A549 (cell line): ENCODE measurements around the gene N4BP2L2. TPM values are rescaled to one million over a fixed set of nuclear protein-coding genes. Genes with fewer than 3 reads are reported as not detected.

ENCODE experiments used
- ATAC-seq, 2 experiments: fragments of 200-7000 bp in 1 of 2; fragments of >200 bp in 1 of 2; cut with Nextera tagmentation in 1 of 2; cut with Tn5 transposase in 1 of 2; 3 replicates each; pipeline versions ENCODE4 v1.8.0 to v1.9.1; 2018 to 2020; ENCODE audit warnings: mild to moderate bottlenecking in 1 of 2, moderate library complexity in 1 of 2
- CTCF ChIA-PET: fragments of 300-600 bp; sonication (Branson Sonifier 250); formaldehyde crosslinking; extraction: SDS; loops from one replicate; lab custom pipeline; 2021; ENCODE audit warnings: antibody characterized with exemption, inconsistent platforms; lab: Yijun Ruan, JAX
- POLR2A ChIA-PET: fragments of 350-600 bp; formaldehyde crosslinking; extraction: SDS; loops from one replicate; lab custom pipeline; 2021; ENCODE audit warnings: antibody characterized with exemption, inconsistent platforms; lab: Yijun Ruan, JAX
- DNase-seq, 2 experiments: peaks; one replicate each; pipeline versions ENCODE4 v3.0.0 to v3.0.0-alpha.2; 2011 to 2016; ENCODE audit warnings: low read depth in 1 of 2, low spot score in 1 of 2
- FAIRE-seq: peaks from 2 replicates; lab custom pipeline; 2011; peaks lifted over from hg19 to GRCh38; lab: Jason Lieb, UNC
- H3K27ac ChIP-seq, 2 experiments: fragments of >200 bp; sonication (Bioruptor Twin); formaldehyde crosslinking; 3 replicates each; pipeline ENCODE4 v1.5.1; 2016 to 2017
- H3K4me1 ChIP-seq: fragments of >200 bp; sonication (Bioruptor Twin); formaldehyde crosslinking; 3 replicates; pipeline ENCODE4 v1.6.1; 2016
- H3K4me2 ChIP-seq: fragments of >200 bp; sonication (Bioruptor Twin); formaldehyde crosslinking; 3 replicates; pipeline ENCODE4 v1.6.1; 2016
- H3K4me3 ChIP-seq: fragments of >200 bp; sonication (Bioruptor Twin); formaldehyde crosslinking; 3 replicates; pipeline ENCODE4 v1.5.1; 2016
- H3K9me3 ChIP-seq: fragments of >200 bp; sonication (Bioruptor Twin); formaldehyde crosslinking; 3 replicates; pipeline ENCODE4 v1.6.1; 2016
- BHLHE40 ChIP-seq: IDR thresholded peaks from 2 replicates; pipeline ENCODE4 v1.6.1; 2012; ENCODE audit warnings: low read depth, low read length, inconsistent platforms
- CBX2 ChIP-seq: fragments of 200-600 bp; sonication (generic); IDR thresholded peaks from 2 replicates; pipeline ENCODE4 v1.6.1; 2016; ENCODE audit warnings: low read depth, mild to moderate bottlenecking, borderline replicate concordance
- CBX8 ChIP-seq: fragments of 200-600 bp; sonication (generic); IDR thresholded peaks from 2 replicates; pipeline ENCODE4 v1.6.1; 2016
- CEBPB ChIP-seq, 2 experiments: fragments of >200 bp in 1 of 2; sonication (Bioruptor Twin) in 1 of 2; formaldehyde crosslinking in 1 of 2; IDR thresholded peaks; 2 replicates each; pipeline ENCODE4 v1.6.1; 2012 to 2016
- CHD2 ChIP-seq: fragments of 150-350 bp; IDR thresholded peaks from 2 replicates; pipeline ENCODE4 v1.6.1; 2014; ENCODE audit warnings: low read length; ENCODE audit not compliant: partially characterized antibody
- FOSB ChIP-seq: fragments of 250-450 bp; sonication (Bioruptor Pico); IDR thresholded peaks from 2 replicates; pipeline ENCODE4 v1.5.0; 2020; ENCODE audit warnings: mild to moderate bottlenecking, moderate library complexity
- FOSL2 ChIP-seq, 2 experiments: fragments of 450-650 bp in 1 of 2; fragments of >200 bp in 1 of 2; sonication (Bioruptor Twin) in 1 of 2; formaldehyde crosslinking; IDR thresholded peaks; 2 replicates each; pipeline versions ENCODE4 v1.5.0 to v1.6.1; 2016 to 2020; ENCODE audit warnings: mild to moderate bottlenecking in 1 of 2, moderate library complexity in 1 of 2
- HOXA7 ChIP-seq: fragments of 250-450 bp; sonication (Bioruptor Pico); IDR thresholded peaks from 2 replicates; pipeline ENCODE4 v1.5.0; 2020; ENCODE audit warnings: mild to moderate bottlenecking, moderate library complexity
- HOXB13 ChIP-seq: fragments of 250-450 bp; sonication (Bioruptor Pico); IDR thresholded peaks from 2 replicates; pipeline ENCODE4 v1.5.0; 2020; ENCODE audit warnings: low read depth, mild to moderate bottlenecking, moderate library complexity
- HOXB5 ChIP-seq: fragments of 250-450 bp; sonication (Bioruptor Pico); IDR thresholded peaks from 2 replicates; pipeline ENCODE4 v1.5.0; 2020; ENCODE audit warnings: mild to moderate bottlenecking, moderate library complexity
- JUN ChIP-seq, 2 experiments: fragments of >200 bp; sonication (Bioruptor Twin); formaldehyde crosslinking; IDR thresholded peaks; 2 replicates in 1 of 2; 3 replicates in 1 of 2; pipeline ENCODE4 v1.6.1; 2016 to 2017
- JUNB ChIP-seq: fragments of >200 bp; sonication (Bioruptor Twin); formaldehyde crosslinking; IDR thresholded peaks from 2 replicates; pipeline ENCODE4 v1.6.1; 2016
- KDM1A ChIP-seq: fragments of 200-600 bp; sonication (generic); IDR thresholded peaks from 2 replicates; pipeline ENCODE4 v1.6.1; 2016; ENCODE audit warnings: low read depth, mild to moderate bottlenecking
- MAZ ChIP-seq: fragments of 150-350 bp; IDR thresholded peaks from 2 replicates; pipeline ENCODE4 v1.6.1; 2014; ENCODE audit warnings: antibody characterized with exemption, low read depth, low read length, borderline replicate concordance
- NFE2L2 ChIP-seq: fragments of 150-350 bp; conservative IDR thresholded peaks from 2 replicates; pipeline ENCODE4 v1.6.1; 2014; ENCODE audit warnings: low read length
- NPAS2 ChIP-seq: fragments of 250-450 bp; sonication (Bioruptor Pico); IDR thresholded peaks from 2 replicates; pipeline ENCODE4 v1.8.0; 2022; ENCODE audit warnings: mild to moderate bottlenecking, moderate library complexity, borderline replicate concordance
- POLR2AphosphoS2 ChIP-seq: conservative IDR thresholded peaks from 2 replicates; pipeline ENCODE4 v1.6.1; 2012; ENCODE audit warnings: low read length, improper control_type of control experiment, inconsistent platforms
- RARB ChIP-seq: fragments of 250-450 bp; sonication (Bioruptor Pico); IDR thresholded peaks from 2 replicates; pipeline ENCODE4 v1.8.0; 2021; ENCODE audit warnings: mild to moderate bottlenecking, moderate library complexity
- RFX5 ChIP-seq: fragments of 450-650 bp; IDR thresholded peaks from 2 replicates; pipeline ENCODE4 v1.7.1; 2014; ENCODE audit warnings: antibody characterized with exemption, mild to moderate bottlenecking, moderate library complexity
- RNF2 ChIP-seq: fragments of 200-600 bp; sonication (generic); IDR thresholded peaks from 2 replicates; pipeline ENCODE4 v1.6.1; 2016; ENCODE audit warnings: low read depth, mild to moderate bottlenecking, antibody characterized with exemption, moderate library complexity, borderline replicate concordance
- SREBF2 ChIP-seq: fragments of 450-650 bp; IDR thresholded peaks from 2 replicates; pipeline ENCODE4 v1.6.1; 2014; ENCODE audit warnings: mild to moderate bottlenecking, moderate library complexity
- TP53 ChIP-seq: fragments of 250-450 bp; sonication (Bioruptor Pico); IDR thresholded peaks from 2 replicates; pipeline ENCODE4 v1.5.0; 2021; ENCODE audit warnings: mild to moderate bottlenecking, moderate library complexity
- WGBS: methylation state at CpG from one replicate; pipeline ENCODE4 v1.1.6; 2017; ENCODE audit errors: missing lambda C conversion rate; 5-methylcytosine and 5-hydroxymethylcytosine counted together
- polyA plus RNA-seq, 4 experiments: library from polyadenylated mRNA; depleted of rRNA in 3 of 4; stranded (reverse); fragments of >200 nt; fragmentation: RNase III in 1 of 4; extraction: RNeasy Plus Mini Kit Qiagen cat#74134 plus additional on column Dnase treatment in 1 of 4; gene quantifications; 2 replicates in 3 of 4; 3 replicates in 1 of 4; pipeline ENCODE4 v1.2.3, GENCODE V29; 2011 to 2017
- TF ChIP-seq, protein P1 (sequence below): fragments of 250-450 bp; sonication (Bioruptor Pico); IDR thresholded peaks from 2 replicates; pipeline ENCODE4 v1.5.0; 2021; ENCODE audit warnings: mild to moderate bottlenecking, moderate library complexity, borderline replicate concordance
- TF ChIP-seq, protein P2 (sequence below): fragments of 250-450 bp; sonication (Bioruptor Pico); IDR thresholded peaks from 2 replicates; pipeline ENCODE4 v1.5.0; 2020; ENCODE audit warnings: low read depth, mild to moderate bottlenecking, moderate library complexity
- TF ChIP-seq, protein P3 (sequence below): IDR thresholded peaks from 2 replicates; pipeline ENCODE4 v1.6.1; 2012
- TF ChIP-seq, protein P4 (sequence below): fragments of >200 bp; sonication (Bioruptor Twin); formaldehyde crosslinking; IDR thresholded peaks from 2 replicates; pipeline ENCODE4 v1.6.1; 2016
- TF ChIP-seq, protein P5 (sequence below): IDR thresholded peaks from 2 replicates; pipeline ENCODE4 v1.6.1; 2012
- TF ChIP-seq, protein P6 (sequence below): fragments of >200 bp; sonication (Bioruptor Twin); formaldehyde crosslinking; IDR thresholded peaks from 3 replicates; pipeline ENCODE4 v1.5.1; 2016

The N4BP2L2 gene
- polyA plus RNA-seq, 2 of the 4 experiments (the other 2 are of a cell fraction) = 29.3 to 56.2 TPM

DNA sequence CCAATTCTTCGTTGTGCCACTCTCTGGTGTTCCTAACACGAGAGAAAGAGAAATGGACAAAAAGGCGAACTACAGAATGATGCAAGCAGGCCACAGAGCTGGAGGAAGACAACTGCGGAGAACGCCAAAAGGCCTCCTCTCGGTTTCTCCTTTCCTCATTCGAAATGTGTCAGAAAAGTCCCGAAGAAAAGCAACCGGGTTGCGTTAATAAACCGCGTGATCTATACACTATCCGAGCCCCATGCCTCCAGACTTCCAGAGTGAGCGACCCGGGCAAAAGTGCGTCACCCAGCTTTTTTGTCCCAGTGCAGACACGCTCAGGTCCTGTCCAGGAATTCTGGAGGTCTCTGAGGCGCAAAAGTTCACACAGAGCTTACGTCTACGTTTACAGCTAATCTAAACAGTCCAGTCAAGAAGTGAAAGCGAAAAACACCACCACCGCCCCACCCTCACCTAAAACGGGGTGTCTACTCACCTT is 413 bp downstream of the N4BP2L2 start:
- CTCF ChIA-PET = interaction anchor here (1.3 to 1.7 kb wide), 2 partner anchors 11 to 1005 kb away, joined by 4 to 5 read pairs; no protein-coding TSS in a partner anchor
- DNase-seq (peak in 1 of 2 experiments; percentile 8), FAIRE-seq (no peak), ATAC-seq (peak; percentile 76 to 79)
- Histone ChIP-seq H3K4me1 (peaks cover 13% of the 10 kb centered on the region; the same call in 2 of the 3 replicates), H3K4me3 (peak overlapping the region; percentile 95), H3K4me2 (peak overlapping the region; percentile 90), H3K9me3 (no peaks in the 10 kb centered on the region), H3K27ac (peak overlapping the region; percentile 84 to 97)
- TF ChIP-seq, protein P1, sequence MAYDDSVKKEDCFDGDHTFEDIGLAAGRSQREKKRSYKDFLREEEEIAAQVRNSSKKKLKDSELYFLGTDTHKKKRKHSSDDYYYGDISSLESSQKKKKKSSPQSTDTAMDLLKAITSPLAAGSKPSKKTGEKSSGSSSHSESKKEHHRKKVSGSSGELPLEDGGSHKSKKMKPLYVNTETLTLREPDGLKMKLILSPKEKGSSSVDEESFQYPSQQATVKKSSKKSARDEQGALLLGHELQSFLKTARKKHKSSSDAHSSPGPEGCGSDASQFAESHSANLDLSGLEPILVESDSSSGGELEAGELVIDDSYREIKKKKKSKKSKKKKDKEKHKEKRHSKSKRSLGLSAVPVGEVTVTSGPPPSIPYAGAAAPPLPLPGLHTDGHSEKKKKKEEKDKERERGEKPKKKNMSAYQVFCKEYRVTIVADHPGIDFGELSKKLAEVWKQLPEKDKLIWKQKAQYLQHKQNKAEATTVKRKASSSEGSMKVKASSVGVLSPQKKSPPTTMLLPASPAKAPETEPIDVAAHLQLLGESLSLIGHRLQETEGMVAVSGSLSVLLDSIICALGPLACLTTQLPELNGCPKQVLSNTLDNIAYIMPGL (CRISPR knock-in tag) = no peak
- TF ChIP-seq NFE2L2 (no peak), CBX2 (no peak), NPAS2 (CRISPR knock-in tag) (no peak), FOSB (no peak), RFX5 (no peak), RARB (CRISPR knock-in tag) (no peak), JUNB (no peak), CBX8 (no peak), TP53 (CRISPR knock-in tag) (no peak), KDM1A (no peak), CHD2 (no peak), BHLHE40 (no peak)
- TF ChIP-seq, protein P2, sequence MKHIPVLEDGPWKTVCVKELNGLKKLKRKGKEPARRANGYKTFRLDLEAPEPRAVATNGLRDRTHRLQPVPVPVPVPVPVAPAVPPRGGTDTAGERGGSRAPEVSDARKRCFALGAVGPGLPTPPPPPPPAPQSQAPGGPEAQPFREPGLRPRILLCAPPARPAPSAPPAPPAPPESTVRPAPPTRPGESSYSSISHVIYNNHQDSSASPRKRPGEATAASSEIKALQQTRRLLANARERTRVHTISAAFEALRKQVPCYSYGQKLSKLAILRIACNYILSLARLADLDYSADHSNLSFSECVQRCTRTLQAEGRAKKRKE (CRISPR knock-in tag) = no peak
- TF ChIP-seq, protein P3, sequence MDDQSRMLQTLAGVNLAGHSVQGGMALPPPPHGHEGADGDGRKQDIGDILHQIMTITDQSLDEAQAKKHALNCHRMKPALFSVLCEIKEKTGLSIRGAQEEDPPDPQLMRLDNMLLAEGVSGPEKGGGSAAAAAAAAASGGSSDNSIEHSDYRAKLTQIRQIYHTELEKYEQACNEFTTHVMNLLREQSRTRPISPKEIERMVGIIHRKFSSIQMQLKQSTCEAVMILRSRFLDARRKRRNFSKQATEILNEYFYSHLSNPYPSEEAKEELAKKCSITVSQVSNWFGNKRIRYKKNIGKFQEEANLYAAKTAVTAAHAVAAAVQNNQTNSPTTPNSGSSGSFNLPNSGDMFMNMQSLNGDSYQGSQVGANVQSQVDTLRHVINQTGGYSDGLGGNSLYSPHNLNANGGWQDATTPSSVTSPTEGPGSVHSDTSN = no peak
- TF ChIP-seq, protein P4, sequence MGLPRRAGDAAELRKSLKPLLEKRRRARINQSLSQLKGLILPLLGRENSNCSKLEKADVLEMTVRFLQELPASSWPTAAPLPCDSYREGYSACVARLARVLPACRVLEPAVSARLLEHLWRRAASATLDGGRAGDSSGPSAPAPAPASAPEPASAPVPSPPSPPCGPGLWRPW = no peak
- POLR2A ChIA-PET = no interaction called here
- WGBS = under 1% methylated on average over 23 of the region's 23 CpGs

DNA sequence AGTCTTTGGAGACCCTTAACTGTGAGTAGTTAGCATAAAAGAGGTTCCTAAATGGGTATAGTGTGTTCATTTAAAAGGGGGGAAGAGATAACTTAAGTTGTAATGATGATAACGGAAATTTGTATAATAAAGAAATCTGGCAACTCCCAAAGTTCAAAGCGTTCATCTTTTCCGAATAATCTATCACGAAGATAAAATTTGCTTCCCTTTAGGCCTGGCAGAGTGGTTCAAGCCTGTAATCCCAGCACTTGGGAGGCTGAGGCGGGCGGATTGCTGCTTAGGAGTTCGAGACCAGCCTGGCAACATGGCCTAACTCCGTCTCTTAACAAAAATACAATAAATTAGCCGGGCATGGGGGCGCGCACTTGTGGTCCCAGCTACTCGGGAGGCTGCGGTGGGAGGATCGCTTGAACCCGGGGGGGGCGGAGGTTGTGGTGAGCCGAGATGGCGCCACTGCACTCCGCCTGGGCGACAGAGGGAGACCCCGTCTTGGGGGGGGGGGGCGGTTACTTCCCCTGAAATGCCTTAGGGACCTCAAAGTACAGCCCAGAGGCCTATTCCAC is 934 bp downstream of the N4BP2L2 start:
- Histone ChIP-seq H3K9me3 (no peaks in the 10 kb centered on the region), H3K4me3 (peak overlapping the region; percentile 95), H3K27ac (peak overlapping the region; percentile 84 to 97), H3K4me2 (peak overlapping the region; percentile 90), H3K4me1 (peaks cover 13% of the 10 kb centered on the region; the same call in 2 of the 3 replicates)
- DNase-seq (peak in 1 of 2 experiments; percentile 8), ATAC-seq (peak in 1 of 2 experiments; percentile 20; a peak in 1 of 6 replicates), FAIRE-seq (no peak)
- CTCF ChIA-PET = interaction anchor here (1.3 to 1.7 kb wide), 3 partner anchors 11 to 1006 kb away, joined by 3 to 5 read pairs (median 4); no protein-coding TSS in a partner anchor
- 31% methylated on average over 13 of the region's 22 CpGs for WGBS
- POLR2A ChIA-PET = no interaction called here
- no peak for TF ChIP-seq TP53 (CRISPR knock-in tag)
- no peak for TF ChIP-seq HOXB5
- TF ChIP-seq FOSB = no peak
- TF ChIP-seq, protein P5, sequence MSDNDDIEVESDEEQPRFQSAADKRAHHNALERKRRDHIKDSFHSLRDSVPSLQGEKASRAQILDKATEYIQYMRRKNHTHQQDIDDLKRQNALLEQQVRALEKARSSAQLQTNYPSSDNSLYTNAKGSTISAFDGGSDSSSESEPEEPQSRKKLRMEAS = no peak
- no peak for TF ChIP-seq CEBPB (IDR thresholded peaks at IDR 0.05)
- no peak for TF ChIP-seq RNF2
- no peak for TF ChIP-seq RARB (CRISPR knock-in tag)
- no peak for TF ChIP-seq POLR2AphosphoS2
- TF ChIP-seq, protein P6, sequence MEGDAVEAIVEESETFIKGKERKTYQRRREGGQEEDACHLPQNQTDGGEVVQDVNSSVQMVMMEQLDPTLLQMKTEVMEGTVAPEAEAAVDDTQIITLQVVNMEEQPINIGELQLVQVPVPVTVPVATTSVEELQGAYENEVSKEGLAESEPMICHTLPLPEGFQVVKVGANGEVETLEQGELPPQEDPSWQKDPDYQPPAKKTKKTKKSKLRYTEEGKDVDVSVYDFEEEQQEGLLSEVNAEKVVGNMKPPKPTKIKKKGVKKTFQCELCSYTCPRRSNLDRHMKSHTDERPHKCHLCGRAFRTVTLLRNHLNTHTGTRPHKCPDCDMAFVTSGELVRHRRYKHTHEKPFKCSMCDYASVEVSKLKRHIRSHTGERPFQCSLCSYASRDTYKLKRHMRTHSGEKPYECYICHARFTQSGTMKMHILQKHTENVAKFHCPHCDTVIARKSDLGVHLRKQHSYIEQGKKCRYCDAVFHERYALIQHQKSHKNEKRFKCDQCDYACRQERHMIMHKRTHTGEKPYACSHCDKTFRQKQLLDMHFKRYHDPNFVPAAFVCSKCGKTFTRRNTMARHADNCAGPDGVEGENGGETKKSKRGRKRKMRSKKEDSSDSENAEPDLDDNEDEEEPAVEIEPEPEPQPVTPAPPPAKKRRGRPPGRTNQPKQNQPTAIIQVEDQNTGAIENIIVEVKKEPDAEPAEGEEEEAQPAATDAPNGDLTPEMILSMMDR = no peak
- TF ChIP-seq FOSL2 (IDR thresholded peaks at IDR 0.05) = no peak
- TF ChIP-seq FOSL2 (CRISPR knock-in tag; IDR thresholded peaks at IDR 0.05) = no peak
- no peak for TF ChIP-seq MAZ
- no peak for TF ChIP-seq BHLHE40
- no peak for TF ChIP-seq JUN (IDR thresholded peaks at IDR 0.05)
- no peak for TF ChIP-seq HOXB13 (CRISPR knock-in tag)
- TF ChIP-seq CHD2 = no peak
- no peak for TF ChIP-seq HOXA7 (CRISPR knock-in tag)
- TF ChIP-seq SREBF2 = no peak
